Measurements from ENCODE around the gene CAMTA1. TPM values are rescaled to one million over a fixed set of nuclear protein-coding genes. Genes with fewer than 3 reads are reported as not detected.

Gene CAMTA1
- total and polyA plus RNA-seq, 4 donors, result 48.1 to 140 (median 52.3) TPM

DNA sequence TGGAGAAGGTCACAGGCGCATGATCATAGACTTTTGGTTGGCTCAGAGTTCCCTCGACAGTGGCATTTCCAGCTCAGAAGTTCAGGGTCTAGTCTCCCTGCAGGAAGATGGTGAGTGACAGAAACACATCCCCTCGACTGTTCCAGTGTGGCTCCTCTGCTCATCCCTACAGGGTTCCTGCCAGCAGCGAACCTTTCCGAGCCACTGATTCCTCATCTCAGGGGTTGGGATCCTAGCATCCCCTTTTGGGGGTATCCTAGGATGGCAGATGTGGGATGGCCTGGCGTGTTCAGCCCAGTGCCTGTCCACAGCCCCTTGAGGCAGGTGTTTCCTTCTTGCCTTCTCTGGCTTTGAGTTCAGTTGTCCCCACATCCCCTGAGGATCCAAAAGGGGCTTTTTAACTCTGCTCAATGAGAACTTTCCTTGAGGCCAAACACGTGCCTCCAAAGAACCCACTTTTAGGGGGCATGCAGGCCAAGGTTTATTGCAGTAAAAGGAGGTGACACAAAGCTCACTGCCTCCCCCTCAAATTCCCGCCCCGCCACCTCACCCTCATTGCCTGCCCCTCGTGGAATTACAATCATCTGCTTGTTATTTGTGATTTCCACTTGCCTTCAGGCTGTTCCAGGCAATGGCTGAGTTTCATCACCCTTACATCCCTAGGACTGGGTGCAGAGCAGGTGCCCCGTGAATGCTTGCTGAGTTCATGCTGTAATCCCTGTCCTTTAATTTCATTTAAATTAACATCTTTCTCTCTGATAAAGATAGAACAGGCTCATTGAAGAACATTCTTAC, 440.7 kb downstream of the CAMTA1 start:
- no peak for ATAC-seq (ENCODE audit: insufficient read depth, low FRiP score)
- Histone ChIP-seq H3K4me1 (ENCODE audit: control insufficient read depth in 5 of 5, insufficient read depth in 5 of 5, low read length in 5 of 5) (no peaks in the 10 kb centered on the region), H3K36me3 (ENCODE audit: control insufficient read depth in 4 of 4, insufficient read depth in 4 of 4, low read length in 4 of 4) (no peaks in the 10 kb centered on the region), H3K27me3 (ENCODE audit: control insufficient read depth in 3 of 3, insufficient read depth in 3 of 3, low read length in 2 of 3) (peaks cover 0 to 6% (median 0%) of the 10 kb centered on the region in 3 donors), H3K9me3 (ENCODE audit: control insufficient read depth in 4 of 4, insufficient read depth in 3 of 4, low read length in 3 of 4) (no peaks in the 10 kb centered on the region), H3K27ac (ENCODE audit: low read depth in 1 of 2, low read length in 1 of 2) (no peak overlapping the region), H3K9ac (ENCODE audit: insufficient read depth in 1 of 2, low read length in 2 of 2) (no peak overlapping the region), H3K4me3 (no peak overlapping the region)
- DNase-seq, result no peak
- no peak for TF ChIP-seq CTCF (IDR thresholded peaks at IDR 0.05; ENCODE audit: control extremely low read depth, extremely low read depth)
- 84 to 85% methylated on average over 11 of the region's 11 CpGs for WGBS, 2 donors

DNA sequence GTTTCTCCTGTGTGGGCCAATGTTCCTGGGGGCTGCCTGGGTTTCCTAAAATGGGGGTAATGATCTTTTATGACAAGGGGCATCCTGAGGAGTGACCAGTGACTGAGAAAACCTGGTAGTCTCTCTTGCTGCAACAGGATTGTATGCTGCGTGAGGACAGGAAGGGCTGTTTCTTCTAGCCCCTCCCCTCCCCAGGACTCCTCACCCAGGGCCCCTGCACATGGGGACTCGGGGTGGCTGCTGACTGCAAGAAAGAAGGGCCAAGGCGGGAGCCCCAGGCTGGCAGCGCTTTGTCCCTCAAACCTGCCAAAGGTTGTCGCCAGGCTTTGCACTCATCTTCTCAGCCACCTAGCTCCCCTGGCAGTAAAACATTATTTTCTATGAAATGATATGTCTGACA, 442.4 kb downstream of the CAMTA1 start:
- 92 to 99% methylated on average over 5 of the region's 5 CpGs for WGBS, 2 donors

GRCh38 chr1:7228252-7228961, 443.2 kb downstream of the CAMTA1 start:
- Histone ChIP-seq H3K4me3 (no peak overlapping the region), H3K9ac (ENCODE audit: insufficient read depth in 1 of 2, low read length in 2 of 2) (no peak overlapping the region), H3K4me1 (ENCODE audit: control insufficient read depth in 5 of 5, insufficient read depth in 5 of 5, low read length in 5 of 5) (no peaks in the 10 kb centered on the region), H3K9me3 (ENCODE audit: control insufficient read depth in 4 of 4, insufficient read depth in 3 of 4, low read length in 3 of 4) (no peaks in the 10 kb centered on the region), H3K36me3 (ENCODE audit: control insufficient read depth in 4 of 4, insufficient read depth in 4 of 4, low read length in 4 of 4) (no peaks in the 10 kb centered on the region), H3K27me3 (ENCODE audit: control insufficient read depth in 3 of 3, insufficient read depth in 3 of 3, low read length in 2 of 3) (peaks cover 0 to 3% (median 0%) of the 10 kb centered on the region in 3 donors), H3K27ac (ENCODE audit: low read depth in 1 of 2, low read length in 1 of 2) (no peak overlapping the region)
- DNase-seq (no peak), ATAC-seq (ENCODE audit: insufficient read depth, low FRiP score) (no peak)
- WGBS, 2 donors, result 76 to 80% methylated on average over 17 of the region's 17 CpGs
- TF ChIP-seq CTCF (IDR thresholded peaks at IDR 0.05; ENCODE audit: control extremely low read depth, extremely low read depth), result no peak

More for the DNA sequence above, 442.4 kb downstream of the CAMTA1 start:
- Histone ChIP-seq H3K4me1 (ENCODE audit: control insufficient read depth in 5 of 5, insufficient read depth in 5 of 5, low read length in 5 of 5) (no peaks in the 10 kb centered on the region), H3K9ac (ENCODE audit: insufficient read depth in 1 of 2, low read length in 2 of 2) (no peak overlapping the region), H3K9me3 (ENCODE audit: control insufficient read depth in 4 of 4, insufficient read depth in 3 of 4, low read length in 3 of 4) (no peaks in the 10 kb centered on the region), H3K4me3 (no peak overlapping the region), H3K27ac (ENCODE audit: low read depth in 1 of 2, low read length in 1 of 2) (no peak overlapping the region), H3K27me3 (ENCODE audit: control insufficient read depth in 3 of 3, insufficient read depth in 3 of 3, low read length in 2 of 3) (peaks cover 0 to 6% (median 0%) of the 10 kb centered on the region in 3 donors), H3K36me3 (ENCODE audit: control insufficient read depth in 4 of 4, insufficient read depth in 4 of 4, low read length in 4 of 4) (no peaks in the 10 kb centered on the region)
- TF ChIP-seq CTCF (IDR thresholded peaks at IDR 0.05; ENCODE audit: control extremely low read depth, extremely low read depth), result no peak
- DNase-seq (no peak), ATAC-seq (ENCODE audit: insufficient read depth, low FRiP score) (no peak)

Data from lung (tissue), 12 donors.